Measurements from ENCODE around the gene HEBP2.

DNA sequence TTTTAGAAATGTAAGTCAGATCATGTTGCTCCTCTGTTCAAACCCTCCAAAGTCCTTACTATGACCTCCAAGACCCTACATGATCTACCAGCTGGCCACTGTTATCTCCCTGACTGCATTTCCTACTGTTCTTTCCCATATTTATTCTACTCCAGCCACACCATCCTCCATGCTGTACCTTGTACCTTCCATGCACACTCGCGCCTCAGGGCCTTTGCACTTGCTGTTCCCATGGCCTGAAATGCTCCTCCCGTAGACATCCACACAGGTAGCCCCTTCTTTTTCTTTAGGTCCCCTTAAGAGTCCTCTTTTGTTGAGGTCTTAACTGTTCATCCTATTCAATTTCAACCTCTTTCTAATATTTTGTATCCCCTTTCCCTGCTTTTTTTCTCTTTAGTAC lies 47.0 kb downstream of the HEBP2 start:
- TF ChIP-seq POLR2A (IDR thresholded peaks at IDR 0.05): no peak
- TF ChIP-seq, protein P1, sequence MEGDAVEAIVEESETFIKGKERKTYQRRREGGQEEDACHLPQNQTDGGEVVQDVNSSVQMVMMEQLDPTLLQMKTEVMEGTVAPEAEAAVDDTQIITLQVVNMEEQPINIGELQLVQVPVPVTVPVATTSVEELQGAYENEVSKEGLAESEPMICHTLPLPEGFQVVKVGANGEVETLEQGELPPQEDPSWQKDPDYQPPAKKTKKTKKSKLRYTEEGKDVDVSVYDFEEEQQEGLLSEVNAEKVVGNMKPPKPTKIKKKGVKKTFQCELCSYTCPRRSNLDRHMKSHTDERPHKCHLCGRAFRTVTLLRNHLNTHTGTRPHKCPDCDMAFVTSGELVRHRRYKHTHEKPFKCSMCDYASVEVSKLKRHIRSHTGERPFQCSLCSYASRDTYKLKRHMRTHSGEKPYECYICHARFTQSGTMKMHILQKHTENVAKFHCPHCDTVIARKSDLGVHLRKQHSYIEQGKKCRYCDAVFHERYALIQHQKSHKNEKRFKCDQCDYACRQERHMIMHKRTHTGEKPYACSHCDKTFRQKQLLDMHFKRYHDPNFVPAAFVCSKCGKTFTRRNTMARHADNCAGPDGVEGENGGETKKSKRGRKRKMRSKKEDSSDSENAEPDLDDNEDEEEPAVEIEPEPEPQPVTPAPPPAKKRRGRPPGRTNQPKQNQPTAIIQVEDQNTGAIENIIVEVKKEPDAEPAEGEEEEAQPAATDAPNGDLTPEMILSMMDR (IDR thresholded peaks at IDR 0.05): no peak
